OCI-LY7 (cell line): ENCODE measurements around the gene MIOX.

Experiments used
- EZH2phosphoT487 ChIP-seq: fragments of 200-600 bp; sonication (generic); IDR thresholded peaks from 2 replicates; pipeline ENCODE4 v1.6.1; 2018; ENCODE audit warnings: low read depth, borderline replicate concordance, mild to moderate bottlenecking, mixed run types, antibody characterized with exemption, low read length, moderate library complexity, mixed read lengths
- TF ChIP-seq, protein P1 (sequence below): fragments of 200-600 bp; sonication (generic); conservative IDR thresholded peaks from 2 replicates; pipeline ENCODE4 v1.5.1; 2014; ENCODE audit warnings: mild to moderate bottlenecking, antibody characterized with exemption, low read length, moderate library complexity, mixed read lengths

DNA sequence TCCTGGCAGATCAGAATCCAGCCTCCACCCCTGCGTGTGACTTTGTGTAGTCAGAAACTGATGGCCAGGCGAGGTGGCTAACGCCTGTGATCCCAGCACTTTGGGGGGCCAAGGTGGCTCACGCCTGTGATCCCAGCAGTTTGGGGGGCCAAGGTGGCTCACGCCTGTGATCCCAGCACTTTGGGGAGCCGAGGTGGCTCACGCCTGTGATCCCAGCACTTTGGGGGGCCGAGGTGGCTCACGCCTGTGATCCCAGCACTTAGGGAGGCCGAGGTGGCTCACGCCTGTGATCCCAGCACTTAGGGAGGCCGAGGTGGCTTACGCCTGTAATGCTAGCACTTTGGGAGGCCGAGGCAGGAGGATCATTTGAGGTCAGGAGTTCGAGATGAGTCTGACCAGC, 26.5 kb downstream of the MIOX start:
- TF ChIP-seq, protein P1, sequence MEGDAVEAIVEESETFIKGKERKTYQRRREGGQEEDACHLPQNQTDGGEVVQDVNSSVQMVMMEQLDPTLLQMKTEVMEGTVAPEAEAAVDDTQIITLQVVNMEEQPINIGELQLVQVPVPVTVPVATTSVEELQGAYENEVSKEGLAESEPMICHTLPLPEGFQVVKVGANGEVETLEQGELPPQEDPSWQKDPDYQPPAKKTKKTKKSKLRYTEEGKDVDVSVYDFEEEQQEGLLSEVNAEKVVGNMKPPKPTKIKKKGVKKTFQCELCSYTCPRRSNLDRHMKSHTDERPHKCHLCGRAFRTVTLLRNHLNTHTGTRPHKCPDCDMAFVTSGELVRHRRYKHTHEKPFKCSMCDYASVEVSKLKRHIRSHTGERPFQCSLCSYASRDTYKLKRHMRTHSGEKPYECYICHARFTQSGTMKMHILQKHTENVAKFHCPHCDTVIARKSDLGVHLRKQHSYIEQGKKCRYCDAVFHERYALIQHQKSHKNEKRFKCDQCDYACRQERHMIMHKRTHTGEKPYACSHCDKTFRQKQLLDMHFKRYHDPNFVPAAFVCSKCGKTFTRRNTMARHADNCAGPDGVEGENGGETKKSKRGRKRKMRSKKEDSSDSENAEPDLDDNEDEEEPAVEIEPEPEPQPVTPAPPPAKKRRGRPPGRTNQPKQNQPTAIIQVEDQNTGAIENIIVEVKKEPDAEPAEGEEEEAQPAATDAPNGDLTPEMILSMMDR = no peak
- TF ChIP-seq EZH2phosphoT487 = no peak
